NCI-H187 (cell line): ENCODE results near the gene EZH2.

Experiments
- DNase-seq, 2 experiments: peaks; one replicate each; lab custom pipeline; 2025; lab: John Stamatoyannopoulos, UW

The EZH2 gene

GRCh38 chr7:148763622-148764021, 120.5 kb downstream of the EZH2 start:
- no peak for DNase-seq

- no peak for DNase-seq
Measured at GRCh38 chr7:148761499-148762278, 122.4 kb downstream of the EZH2 start.
